A549 (cell line): ENCODE measurements around the gene FGR. TPM values are rescaled to one million over a fixed set of nuclear protein-coding genes. Genes with fewer than 3 reads are reported as not detected.

Experiments used
- ATAC-seq, 2 experiments: fragments of 200-7000 bp in 1 of 2; fragments of >200 bp in 1 of 2; cut with Nextera tagmentation in 1 of 2; cut with Tn5 transposase in 1 of 2; 3 replicates each; pipeline versions ENCODE4 v1.8.0 to v1.9.1; 2018 to 2020; ENCODE audit warnings: mild to moderate bottlenecking in 1 of 2, moderate library complexity in 1 of 2
- CTCF ChIA-PET: fragments of 300-600 bp; sonication (Branson Sonifier 250); formaldehyde crosslinking; extraction: SDS; loops from one replicate; lab custom pipeline; 2021; ENCODE audit warnings: antibody characterized with exemption, inconsistent platforms; lab: Yijun Ruan, JAX
- POLR2A ChIA-PET: fragments of 350-600 bp; formaldehyde crosslinking; extraction: SDS; loops from one replicate; lab custom pipeline; 2021; ENCODE audit warnings: antibody characterized with exemption, inconsistent platforms; lab: Yijun Ruan, JAX
- DNase-seq, 2 experiments: peaks; one replicate each; pipeline versions ENCODE4 v3.0.0 to v3.0.0-alpha.2; 2011 to 2016; ENCODE audit warnings: low read depth in 1 of 2, low spot score in 1 of 2
- FAIRE-seq: peaks from 2 replicates; lab custom pipeline; 2011; peaks lifted over from hg19 to GRCh38; lab: Jason Lieb, UNC
- H3K27ac ChIP-seq, 2 experiments: fragments of >200 bp; sonication (Bioruptor Twin); formaldehyde crosslinking; 3 replicates each; pipeline ENCODE4 v1.5.1; 2016 to 2017
- H3K4me1 ChIP-seq: fragments of >200 bp; sonication (Bioruptor Twin); formaldehyde crosslinking; 3 replicates; pipeline ENCODE4 v1.6.1; 2016
- H3K4me2 ChIP-seq: fragments of >200 bp; sonication (Bioruptor Twin); formaldehyde crosslinking; 3 replicates; pipeline ENCODE4 v1.6.1; 2016
- H3K4me3 ChIP-seq: fragments of >200 bp; sonication (Bioruptor Twin); formaldehyde crosslinking; 3 replicates; pipeline ENCODE4 v1.5.1; 2016
- H3K9me3 ChIP-seq: fragments of >200 bp; sonication (Bioruptor Twin); formaldehyde crosslinking; 3 replicates; pipeline ENCODE4 v1.6.1; 2016
- ATOH8 ChIP-seq: fragments of 250-450 bp; sonication (Bioruptor Pico); IDR thresholded peaks from 2 replicates; pipeline ENCODE4 v1.5.0; 2020; ENCODE audit warnings: low read depth, mild to moderate bottlenecking, moderate library complexity
- CHD4 ChIP-seq: fragments of 200-600 bp; sonication (generic); IDR thresholded peaks from 2 replicates; pipeline ENCODE4 v1.6.1; 2016; ENCODE audit warnings: antibody characterized with exemption, mild to moderate bottlenecking, borderline replicate concordance
- EHMT2 ChIP-seq: fragments of 200-600 bp; sonication (generic); IDR thresholded peaks from 2 replicates; pipeline ENCODE4 v1.6.1; 2016; ENCODE audit warnings: antibody characterized with exemption, low read depth, mild to moderate bottlenecking, moderate library complexity
- EP300 ChIP-seq, 2 experiments: fragments of >200 bp; sonication (Bioruptor Twin); formaldehyde crosslinking; IDR thresholded peaks; 2 replicates in 1 of 2; 3 replicates in 1 of 2; pipeline ENCODE4 v1.6.1; 2016 to 2017
- GATA3 ChIP-seq: IDR thresholded peaks from 2 replicates; pipeline ENCODE4 v1.6.1; 2012; ENCODE audit warnings: borderline replicate concordance
- HOXB13 ChIP-seq: fragments of 250-450 bp; sonication (Bioruptor Pico); IDR thresholded peaks from 2 replicates; pipeline ENCODE4 v1.5.0; 2020; ENCODE audit warnings: low read depth, mild to moderate bottlenecking, moderate library complexity
- NPAS2 ChIP-seq: fragments of 250-450 bp; sonication (Bioruptor Pico); IDR thresholded peaks from 2 replicates; pipeline ENCODE4 v1.8.0; 2022; ENCODE audit warnings: mild to moderate bottlenecking, moderate library complexity, borderline replicate concordance
- PHF8 ChIP-seq: fragments of 200-600 bp; sonication (generic); IDR thresholded peaks from 2 replicates; pipeline ENCODE4 v1.6.1; 2016; ENCODE audit warnings: low read depth, mild to moderate bottlenecking, antibody characterized with exemption, moderate library complexity, borderline replicate concordance
- RAD21 ChIP-seq, 2 experiments: fragments of >200 bp in 1 of 2; sonication (Bioruptor Twin) in 1 of 2; formaldehyde crosslinking in 1 of 2; IDR thresholded peaks in 1 of 2; conservative IDR thresholded peaks in 1 of 2; 2 replicates in 1 of 2; 3 replicates in 1 of 2; pipeline ENCODE4 v1.6.1; 2012 to 2018; ENCODE audit warnings: inconsistent platforms in 1 of 2
- RNF2 ChIP-seq: fragments of 200-600 bp; sonication (generic); IDR thresholded peaks from 2 replicates; pipeline ENCODE4 v1.6.1; 2016; ENCODE audit warnings: low read depth, mild to moderate bottlenecking, antibody characterized with exemption, moderate library complexity, borderline replicate concordance
- SMC3 ChIP-seq: fragments of >200 bp; sonication (Bioruptor Twin); formaldehyde crosslinking; IDR thresholded peaks from 3 replicates; pipeline ENCODE4 v1.6.1; 2018; ENCODE audit warnings: inconsistent platforms
- TP53 ChIP-seq: fragments of 250-450 bp; sonication (Bioruptor Pico); IDR thresholded peaks from 2 replicates; pipeline ENCODE4 v1.5.0; 2021; ENCODE audit warnings: mild to moderate bottlenecking, moderate library complexity
- USF2 ChIP-seq: fragments of 450-650 bp; IDR thresholded peaks from 2 replicates; pipeline ENCODE4 v1.6.1; 2014; ENCODE audit warnings: antibody characterized with exemption
- ZSCAN20 ChIP-seq: fragments of 250-450 bp; sonication (Bioruptor Pico); IDR thresholded peaks from 2 replicates; pipeline ENCODE4 v1.8.0; 2022; ENCODE audit warnings: mild to moderate bottlenecking, moderate library complexity
- WGBS: methylation state at CpG from one replicate; pipeline ENCODE4 v1.1.6; 2017; ENCODE audit errors: missing lambda C conversion rate; 5-methylcytosine and 5-hydroxymethylcytosine counted together
- polyA plus RNA-seq, 4 experiments: library from polyadenylated mRNA; depleted of rRNA in 3 of 4; stranded (reverse); fragments of >200 nt; fragmentation: RNase III in 1 of 4; extraction: RNeasy Plus Mini Kit Qiagen cat#74134 plus additional on column Dnase treatment in 1 of 4; gene quantifications; 2 replicates in 3 of 4; 3 replicates in 1 of 4; pipeline ENCODE4 v1.2.3, GENCODE V29; 2011 to 2017
- TF ChIP-seq, protein P1 (sequence below): IDR thresholded peaks from 2 replicates; pipeline ENCODE4 v1.6.1; 2012

FGR gene
- polyA plus RNA-seq, 2 of the 4 experiments (the other 2 are of a cell fraction) = not detected

DNA sequence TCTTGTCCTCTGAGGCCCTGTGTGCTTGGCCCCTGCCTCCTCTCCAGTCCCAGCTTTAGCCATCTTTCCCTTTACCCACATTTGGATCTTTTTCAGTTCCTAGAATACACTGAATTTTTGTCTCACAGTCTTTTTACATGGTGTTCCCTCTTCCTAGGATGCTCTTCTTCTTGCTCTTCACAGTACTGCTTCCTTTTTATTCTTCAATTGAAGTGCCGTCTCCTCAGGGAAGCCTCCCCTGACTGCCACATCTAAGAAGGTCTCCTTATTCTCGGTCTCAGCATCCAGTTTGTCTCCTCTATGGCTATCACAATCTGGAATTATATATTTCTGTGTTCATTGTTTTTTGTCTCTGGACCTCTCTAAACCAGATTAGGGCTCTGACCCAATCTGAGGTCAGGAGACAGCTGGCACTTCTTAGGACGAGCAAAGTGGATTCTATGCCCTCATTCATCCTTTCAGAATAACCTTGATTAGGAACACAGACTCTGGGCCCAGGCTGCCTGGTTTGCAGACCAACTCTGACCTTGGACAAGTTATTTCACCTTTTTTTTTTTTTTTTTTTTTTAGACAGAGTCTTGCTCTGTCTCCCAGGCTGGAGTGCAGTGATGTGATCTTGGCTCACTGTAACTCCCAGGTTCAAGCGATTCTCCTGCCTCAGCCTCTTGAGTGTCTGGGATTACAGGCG, 3.2 kb upstream of the FGR start:
- no peak overlapping the region for H3K27ac ChIP-seq
- DNase-seq (no peak), FAIRE-seq (no peak), ATAC-seq (no peak)
- H3K4me2 ChIP-seq = no peak overlapping the region
- ChIA-PET POLR2A (no interaction called here), CTCF (interaction anchor here (0.8 to 1.6 kb wide), 3 partner anchors 25 to 31 kb away, joined by 3 to 6 read pairs (median 4); no protein-coding TSS in a partner anchor)
- 77% methylated on average over 5 of the region's 5 CpGs for WGBS
- H3K9me3 ChIP-seq = no peaks in the 10 kb centered on the region
- H3K4me1 ChIP-seq = no peaks in the 10 kb centered on the region
- no peak overlapping the region for H3K4me3 ChIP-seq
- no peak for TF ChIP-seq ZSCAN20

DNA sequence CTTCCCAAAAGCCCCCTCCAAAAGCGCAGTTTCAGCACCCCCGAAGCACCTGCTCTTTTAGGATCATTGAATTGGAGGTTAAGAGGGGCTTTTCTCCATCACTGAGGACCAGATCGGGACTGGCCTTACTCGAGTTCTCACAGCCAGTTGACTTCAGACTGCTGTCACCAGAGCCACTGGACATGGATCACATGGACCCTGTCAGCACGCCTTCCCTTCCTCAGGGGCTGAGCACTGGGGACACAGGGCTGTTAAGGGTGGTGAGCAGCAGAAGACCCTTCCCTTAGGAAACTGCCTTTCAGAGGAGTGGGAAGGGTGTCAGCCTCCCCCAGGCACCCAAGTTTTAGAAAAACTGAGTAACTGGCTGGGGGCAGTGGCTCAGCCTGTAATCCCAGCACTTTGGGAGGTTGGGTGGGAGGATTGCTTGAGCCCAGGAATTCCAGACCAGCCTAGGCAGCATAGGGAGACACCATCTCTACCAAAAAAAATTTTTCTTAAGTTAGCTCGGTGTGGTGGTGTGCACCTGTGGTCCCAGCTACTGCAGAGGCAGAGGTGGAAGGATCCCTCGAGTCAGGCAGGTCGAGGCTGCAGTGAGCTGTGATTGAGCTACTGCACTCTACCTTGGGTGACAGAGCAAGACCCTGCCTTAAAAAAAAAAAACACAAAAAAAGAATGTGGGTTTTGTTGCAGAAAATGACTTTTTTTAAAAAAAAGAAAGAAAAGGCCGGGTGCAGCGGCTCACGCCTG, 584 bp upstream of the FGR start:
- WGBS = 84% methylated on average over 6 of the region's 11 CpGs

GRCh38 chr1:27634177-27634984, 604 bp downstream of the FGR start:
- ChIA-PET CTCF (no interaction called here), POLR2A (no interaction called here)
- TF ChIP-seq ATOH8 = no peak
- no peak for TF ChIP-seq EP300 (IDR thresholded peaks at IDR 0.05)
- TF ChIP-seq TP53 (CRISPR knock-in tag) = no peak
- TF ChIP-seq, protein P1, sequence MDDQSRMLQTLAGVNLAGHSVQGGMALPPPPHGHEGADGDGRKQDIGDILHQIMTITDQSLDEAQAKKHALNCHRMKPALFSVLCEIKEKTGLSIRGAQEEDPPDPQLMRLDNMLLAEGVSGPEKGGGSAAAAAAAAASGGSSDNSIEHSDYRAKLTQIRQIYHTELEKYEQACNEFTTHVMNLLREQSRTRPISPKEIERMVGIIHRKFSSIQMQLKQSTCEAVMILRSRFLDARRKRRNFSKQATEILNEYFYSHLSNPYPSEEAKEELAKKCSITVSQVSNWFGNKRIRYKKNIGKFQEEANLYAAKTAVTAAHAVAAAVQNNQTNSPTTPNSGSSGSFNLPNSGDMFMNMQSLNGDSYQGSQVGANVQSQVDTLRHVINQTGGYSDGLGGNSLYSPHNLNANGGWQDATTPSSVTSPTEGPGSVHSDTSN = no peak
- TF ChIP-seq PHF8 = no peak
- TF ChIP-seq RAD21 (conservative IDR thresholded peaks at IDR 0.05 in 1 of 2, IDR thresholded peaks at IDR 0.05 in 1 of 2) = no peak
- TF ChIP-seq SMC3 = no peak
- no peak for TF ChIP-seq RNF2
- TF ChIP-seq NPAS2 = no peak
- TF ChIP-seq HOXB13 (CRISPR knock-in tag) = no peak
- no peak for TF ChIP-seq CHD4
- no peak for TF ChIP-seq GATA3
- TF ChIP-seq EHMT2 = no peak
- no peak overlapping the region for H3K4me2 ChIP-seq
- no peaks in the 10 kb centered on the region for H3K4me1 ChIP-seq
- DNase-seq = no peak
- no peak for FAIRE-seq
- 73% methylated on average over 30 of the region's 63 CpGs for WGBS
- no peak for ATAC-seq
- H3K27ac ChIP-seq = no peak overlapping the region
- no peak overlapping the region for H3K4me3 ChIP-seq
- H3K9me3 ChIP-seq = no peaks in the 10 kb centered on the region

More for the DNA sequence above, 584 bp upstream of the FGR start:
- FAIRE-seq = no peak
- Histone ChIP-seq H3K4me3 (no peak overlapping the region), H3K4me1 (no peaks in the 10 kb centered on the region), H3K9me3 (no peaks in the 10 kb centered on the region), H3K27ac (no peak overlapping the region), H3K4me2 (no peak overlapping the region)
- ChIA-PET POLR2A (no interaction called here), CTCF (no interaction called here)
- DNase-seq = no peak
- TF ChIP-seq USF2 = no peak
- no peak for ATAC-seq
